Measurements from ENCODE around the gene KIF4B. TPM values are rescaled to one million over a fixed set of nuclear protein-coding genes. Genes with fewer than 3 reads are reported as not detected.

The KIF4B gene
- total RNA-seq, 4 donors from 2014 or later = under 0.01 to 0.08 (median 0.05) TPM; not detected in 1

DNA sequence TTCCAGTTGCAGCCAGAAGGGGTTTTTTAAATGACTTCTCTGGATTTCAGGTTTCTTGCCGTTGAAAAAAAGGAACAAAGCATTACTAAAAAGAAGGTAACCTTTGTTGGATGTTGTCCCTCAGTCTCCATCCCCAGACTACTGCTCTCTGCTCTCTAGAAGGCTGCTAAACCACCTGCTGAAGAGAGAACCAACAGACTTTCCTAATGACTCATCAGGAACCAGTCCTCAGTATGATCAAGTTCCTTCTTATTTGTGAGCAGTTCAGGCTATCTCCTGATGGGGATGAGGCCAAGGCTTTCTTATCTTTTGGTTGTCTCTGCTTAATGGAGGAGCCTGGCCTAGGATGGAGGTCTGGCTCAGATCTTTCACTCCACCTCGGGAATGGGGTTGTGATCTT is 4.1 kb downstream of the KIF4B start:
- H3K9me3 ChIP-seq = peaks cover 0 to 7% (median 0%) of the 10 kb centered on the region in 3 donors
- WGBS, 2 donors (ENCODE audit: low coverage in 1 of 2) = 45 to 50% methylated on average over 1 to 2 of the region's 2 CpGs
- no peaks in the 10 kb centered on the region for H3K36me3 ChIP-seq
- TF ChIP-seq, protein P1, sequence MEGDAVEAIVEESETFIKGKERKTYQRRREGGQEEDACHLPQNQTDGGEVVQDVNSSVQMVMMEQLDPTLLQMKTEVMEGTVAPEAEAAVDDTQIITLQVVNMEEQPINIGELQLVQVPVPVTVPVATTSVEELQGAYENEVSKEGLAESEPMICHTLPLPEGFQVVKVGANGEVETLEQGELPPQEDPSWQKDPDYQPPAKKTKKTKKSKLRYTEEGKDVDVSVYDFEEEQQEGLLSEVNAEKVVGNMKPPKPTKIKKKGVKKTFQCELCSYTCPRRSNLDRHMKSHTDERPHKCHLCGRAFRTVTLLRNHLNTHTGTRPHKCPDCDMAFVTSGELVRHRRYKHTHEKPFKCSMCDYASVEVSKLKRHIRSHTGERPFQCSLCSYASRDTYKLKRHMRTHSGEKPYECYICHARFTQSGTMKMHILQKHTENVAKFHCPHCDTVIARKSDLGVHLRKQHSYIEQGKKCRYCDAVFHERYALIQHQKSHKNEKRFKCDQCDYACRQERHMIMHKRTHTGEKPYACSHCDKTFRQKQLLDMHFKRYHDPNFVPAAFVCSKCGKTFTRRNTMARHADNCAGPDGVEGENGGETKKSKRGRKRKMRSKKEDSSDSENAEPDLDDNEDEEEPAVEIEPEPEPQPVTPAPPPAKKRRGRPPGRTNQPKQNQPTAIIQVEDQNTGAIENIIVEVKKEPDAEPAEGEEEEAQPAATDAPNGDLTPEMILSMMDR (IDR thresholded peaks at IDR 0.05) = no peak
- no peak for TF ChIP-seq POLR2A (IDR thresholded peaks at IDR 0.05)
- TF ChIP-seq POLR2AphosphoS5 (IDR thresholded peaks at IDR 0.05) = no peak
- no peak for TF ChIP-seq EP300 (IDR thresholded peaks at IDR 0.05)
- no peaks in the 10 kb centered on the region for H3K4me1 ChIP-seq
- ATAC-seq = no peak
- H3K27me3 ChIP-seq = no peaks in the 10 kb centered on the region
- no peak overlapping the region for H3K4me3 ChIP-seq
- no peak overlapping the region for H3K27ac ChIP-seq

DNA sequence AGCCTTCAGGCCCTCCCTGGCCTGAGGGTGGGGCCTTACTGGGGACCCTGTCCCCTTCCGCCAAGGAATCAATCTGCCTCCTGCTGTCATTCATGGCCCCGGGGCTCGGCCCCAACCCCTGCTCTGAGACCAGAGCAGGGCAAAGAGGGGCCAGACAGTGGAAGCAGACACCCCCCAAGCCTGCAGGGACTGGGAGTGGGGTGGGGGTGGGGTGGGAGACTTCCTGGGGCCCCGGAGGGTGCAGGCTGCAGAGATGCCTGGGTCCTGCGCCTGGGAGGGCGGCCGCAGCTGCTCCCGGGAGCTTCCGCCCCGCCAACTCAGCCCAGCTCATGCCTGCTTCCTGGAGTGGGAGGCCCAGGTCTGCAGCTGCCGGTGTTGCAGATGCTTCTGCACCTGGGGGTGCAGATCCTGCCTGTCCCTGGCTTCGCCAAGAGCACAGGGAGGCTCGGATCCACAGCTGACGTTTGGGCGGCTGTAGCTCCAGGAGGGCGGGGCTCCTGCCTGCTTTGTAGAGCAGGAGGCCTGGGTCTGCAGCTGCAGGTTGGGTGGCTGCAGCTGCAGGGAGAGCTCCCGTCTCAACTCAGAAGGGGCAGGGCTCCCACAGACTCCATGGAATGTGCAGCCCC is 6.2 kb downstream of the KIF4B start:
- no peak for ATAC-seq
- Histone ChIP-seq H3K27me3 (no peaks in the 10 kb centered on the region), H3K4me3 (no peak overlapping the region), H3K36me3 (no peaks in the 10 kb centered on the region), H3K4me1 (no peaks in the 10 kb centered on the region), H3K27ac (no peak overlapping the region), H3K9me3 (peaks cover 0 to 7% (median 0%) of the 10 kb centered on the region in 3 donors)
- TF ChIP-seq, protein P1 (IDR thresholded peaks at IDR 0.05) = no peak
- no peak for TF ChIP-seq POLR2A (IDR thresholded peaks at IDR 0.05)
- no peak for TF ChIP-seq POLR2AphosphoS5 (IDR thresholded peaks at IDR 0.05)
- no peak for TF ChIP-seq EP300 (IDR thresholded peaks at IDR 0.05)
- no CpG with 5 or more reads among the region's 17 CpGs for WGBS, 2 donors (ENCODE audit: low coverage in 1 of 2)

DNA sequence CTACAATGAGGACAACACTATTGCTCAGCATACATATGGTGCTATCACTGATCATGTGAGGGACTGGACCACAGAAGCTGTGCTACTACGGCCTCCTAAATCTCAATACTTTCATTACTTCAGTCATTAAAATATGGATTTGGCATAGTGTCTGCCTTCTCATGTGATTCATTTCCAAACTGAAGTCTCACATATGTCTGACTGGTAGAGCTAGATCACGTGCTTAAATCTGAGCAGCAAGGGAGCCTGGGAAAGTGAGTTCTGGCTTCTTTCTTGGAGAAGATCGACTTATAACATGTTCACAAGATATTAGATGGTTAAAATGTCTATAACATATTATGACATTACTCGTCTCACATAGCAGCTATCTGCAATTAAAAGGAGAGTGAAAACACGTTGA is 8.3 kb downstream of the KIF4B start:
- TF ChIP-seq POLR2A (IDR thresholded peaks at IDR 0.05) = no peak
- no peak for TF ChIP-seq EP300 (IDR thresholded peaks at IDR 0.05)
- TF ChIP-seq, protein P1 (IDR thresholded peaks at IDR 0.05) = no peak
- TF ChIP-seq POLR2AphosphoS5 (IDR thresholded peaks at IDR 0.05) = no peak
- Histone ChIP-seq H3K4me3 (no peak overlapping the region), H3K27ac (no peak overlapping the region)

DNA sequence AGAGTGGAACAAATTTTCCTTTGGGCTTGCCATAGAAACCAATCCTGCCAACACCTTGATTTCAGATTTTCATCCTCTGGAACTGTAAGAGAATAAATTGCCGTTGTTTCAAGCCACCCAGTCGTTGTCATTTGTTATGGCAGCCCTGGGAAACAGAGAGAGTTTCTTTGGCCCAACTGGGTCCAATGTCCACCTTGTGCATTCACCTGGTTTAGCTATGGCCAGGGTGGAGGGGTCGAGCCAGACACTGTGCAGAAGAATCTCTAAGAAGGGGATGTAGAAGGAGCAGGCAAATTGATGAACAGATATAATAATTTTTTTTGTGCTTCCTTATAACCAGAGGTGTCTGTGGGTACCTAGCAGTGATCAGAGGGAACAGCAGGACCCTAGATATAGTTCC is 9.8 kb downstream of the KIF4B start:
- H3K4me3 ChIP-seq = no peak overlapping the region
- no peaks in the 10 kb centered on the region for H3K36me3 ChIP-seq
- H3K4me1 ChIP-seq = no peaks in the 10 kb centered on the region
- ATAC-seq = no peak
- TF ChIP-seq, protein P1 (IDR thresholded peaks at IDR 0.05) = no peak
- no peak for TF ChIP-seq POLR2A (IDR thresholded peaks at IDR 0.05)
- TF ChIP-seq POLR2AphosphoS5 (IDR thresholded peaks at IDR 0.05) = no peak
- TF ChIP-seq EP300 (IDR thresholded peaks at IDR 0.05) = no peak
- 74 to 100% methylated on average over 2 to 3 of the region's 3 CpGs for WGBS, 2 donors (ENCODE audit: low coverage in 1 of 2)
- no peak overlapping the region for H3K27ac ChIP-seq
- H3K9me3 ChIP-seq = peaks cover 0 to 10% (median 0%) of the 10 kb centered on the region in 3 donors
- no peaks in the 10 kb centered on the region for H3K27me3 ChIP-seq

More for the DNA sequence above, 8.3 kb downstream of the KIF4B start:
- WGBS, 2 donors (ENCODE audit: low coverage in 1 of 2) = 48 to 62% methylated on average over 5 of the region's 5 CpGs
- H3K9me3 ChIP-seq = no peaks in the 10 kb centered on the region
- no peaks in the 10 kb centered on the region for H3K4me1 ChIP-seq
- no peaks in the 10 kb centered on the region for H3K27me3 ChIP-seq
- H3K36me3 ChIP-seq = no peaks in the 10 kb centered on the region
- no peak for ATAC-seq

DNA sequence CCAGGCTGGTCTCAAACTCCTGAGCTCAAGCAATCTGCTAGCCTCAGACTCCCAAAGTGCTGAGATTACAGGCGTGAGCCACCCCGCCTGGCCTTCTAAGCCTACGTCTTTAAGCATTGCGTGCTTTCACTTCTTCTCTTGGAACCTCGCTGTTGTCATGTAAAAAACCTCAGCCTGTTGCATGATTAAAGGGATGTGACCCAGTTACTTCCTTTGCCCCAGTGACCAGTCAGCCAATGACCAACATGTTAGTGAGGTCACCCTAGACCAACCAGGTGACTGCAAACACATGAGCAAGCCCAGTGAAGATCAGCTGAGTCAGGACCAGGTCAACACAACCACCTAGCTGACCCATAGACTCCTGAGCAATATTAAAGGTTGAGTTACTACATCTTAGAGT is 10.5 kb downstream of the KIF4B start:
- Histone ChIP-seq H3K36me3 (no peaks in the 10 kb centered on the region), H3K27ac (no peak overlapping the region), H3K27me3 (no peaks in the 10 kb centered on the region), H3K9me3 (peaks cover 0 to 17% (median 0%) of the 10 kb centered on the region in 3 donors), H3K4me3 (no peak overlapping the region), H3K4me1 (no peaks in the 10 kb centered on the region)
- ATAC-seq = no peak
- WGBS, 2 donors (ENCODE audit: low coverage in 1 of 2) = 84 to 93% methylated on average over 3 to 4 of the region's 5 CpGs
- TF ChIP-seq EP300 (IDR thresholded peaks at IDR 0.05) (no peak), POLR2AphosphoS5 (IDR thresholded peaks at IDR 0.05) (no peak), POLR2A (IDR thresholded peaks at IDR 0.05) (no peak)
- TF ChIP-seq, protein P1 (IDR thresholded peaks at IDR 0.05) = no peak

Measured in gastroesophageal sphincter (tissue), 4 donors.